Right lobe of liver (tissue), 6 donors: ENCODE results near the gene GALNT14. TPM values are rescaled to one million over a fixed set of nuclear protein-coding genes. Genes with fewer than 3 reads are reported as not detected.

Experiments
- ATAC-seq, 4 donors: fragments of 200-7000 bp; cut with Tn5 transposase; one replicate each; pipeline ENCODE4 v1.9.1; 2020; ENCODE audit warnings: mild to moderate bottlenecking in 4 of 4, moderate library complexity in 4 of 4
- DNase-seq, 3 donors: peaks; one replicate each; pipeline ENCODE4 v3.0.0-alpha.2; 2020
- H3K27ac ChIP-seq, 3 donors: fragments of 200-600 bp; one replicate each; pipeline ENCODE4 v1.8.0; 2022
- H3K27me3 ChIP-seq, 2 donors: fragments of 200-600 bp; one replicate each; pipeline ENCODE4 v1.8.0; 2022
- H3K36me3 ChIP-seq, 4 donors: fragments of 200-600 bp; sonication (generic) in 1 of 4; one replicate each; pipeline versions ENCODE4 v1.5.1 to v1.8.0; 2017 to 2022; ENCODE audit warnings: control low read depth in 1 of 4
- H3K4me1 ChIP-seq, 4 donors: fragments of 200-600 bp; sonication (generic) in 1 of 4; one replicate each; pipeline versions ENCODE4 v1.5.1 to v1.8.0; 2017 to 2022; ENCODE audit warnings: control low read depth in 1 of 4
- H3K4me3 ChIP-seq, 3 donors: fragments of 200-600 bp; one replicate each; pipeline ENCODE4 v1.8.0; 2022
- H3K9me3 ChIP-seq, 4 donors: fragments of 200-600 bp; sonication (generic) in 1 of 4; one replicate each; pipeline versions ENCODE4 v1.5.1 to v1.8.0; 2017 to 2022; ENCODE audit warnings: control low read depth in 1 of 4
- CTCF ChIP-seq, 4 donors: fragments of 200-600 bp in 3 of 4; fragments of 450-650 bp in 1 of 4; IDR thresholded peaks; one replicate each; pipeline versions ENCODE4 v1.5.1 to v1.8.0; 2016 to 2022; ENCODE audit warnings: antibody characterized with exemption in 4 of 4, mild to moderate bottlenecking in 2 of 4
- POLR2A ChIP-seq: fragments of 450-650 bp; IDR thresholded peaks from one replicate; pipeline ENCODE4 v1.6.1; 2017; ENCODE audit warnings: antibody characterized with exemption, mild to moderate bottlenecking
- WGBS: methylation state at CpG from one replicate; pipeline ENCODE4 v1.1.6; 2018; ENCODE audit warnings: low coverage, low lambda C conversion rate; ENCODE audit not compliant: insufficient coverage; ENCODE audit errors: missing lambda C conversion rate; 5-methylcytosine and 5-hydroxymethylcytosine counted together
- intact Hi-C, 2 donors: fragments of 100-400 bp; cut with DNase I; formaldehyde crosslinking; loops; one replicate each; pipeline versions ENCODE4 v1.11.2 to v1.14.1; 2022
- total RNA-seq, 6 experiments: library from RNA; depleted of rRNA in 2 of 6; stranded (reverse); fragments of >200 nt in 2 of 6; fragmentation: NEBNext Ultra II Directional in 3 of 6; extraction: Animal tissue kit (Norgen Biotek cat#: 25700) in 3 of 6; gene quantifications; one replicate each; pipeline versions ENCODE4 v1.1.0 to v1.2.4, GENCODE V29; 2016 to 2023
- donor health status: DM: no; HTN: yes; CAD: no.
- donor health status: DM: no; HTN: no; CAD: no.
- donor health status: DM: no; HTN: no; CAD: no.
- donor health status: DM: no; HTN: yes; CAD: no.
- donor health status: DM: no; HTN: yes; CAD: no.

The GALNT14 gene
- total RNA-seq, 6 experiments from 2014 or later, result 0.37 to 2.8 (median 1.0) TPM

DNA sequence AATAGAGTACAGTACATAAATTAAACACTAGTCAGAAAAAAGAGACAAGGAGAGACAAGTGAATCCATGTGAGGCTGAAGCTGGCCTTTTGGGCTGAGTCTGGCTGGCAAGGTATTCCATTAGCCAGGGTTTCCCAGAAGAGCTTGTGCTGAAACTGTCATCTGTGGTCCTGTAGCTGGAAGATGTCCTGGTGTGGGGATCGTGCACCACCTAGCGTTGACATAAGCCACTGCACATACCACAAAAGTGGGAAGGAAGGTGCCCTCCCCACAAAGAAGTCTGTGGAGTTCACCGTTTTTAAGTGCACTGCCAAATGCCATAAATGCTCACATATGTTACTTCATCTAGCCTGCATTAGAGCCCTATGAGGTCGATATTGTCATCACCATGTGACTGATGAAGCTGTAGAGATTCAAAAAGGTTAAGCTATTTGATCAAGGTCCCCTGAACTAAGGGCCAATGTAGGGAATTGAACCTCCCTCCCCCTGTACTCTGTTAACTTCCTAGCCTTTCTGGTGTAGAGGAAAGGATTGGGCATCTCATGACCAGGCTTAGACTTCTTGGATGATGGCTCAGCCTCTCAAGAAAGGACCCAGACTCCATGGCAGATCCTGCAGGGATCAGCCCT lies 31.9 kb upstream of the GALNT14 start:
- Histone ChIP-seq H3K27ac (no peak overlapping the region), H3K9me3 (no peaks in the 10 kb centered on the region), H3K4me3 (no peak overlapping the region), H3K4me1 (no peaks in the 10 kb centered on the region), H3K36me3 (no peaks in the 10 kb centered on the region), H3K27me3 (no peaks in the 10 kb centered on the region)
- ATAC-seq (peak; percentile 95 to 100 (median 96)), DNase-seq (peak; percentile 52 to 67 (median 62))
- peak; percentile 89 to 93 (median 90) for TF ChIP-seq CTCF (IDR thresholded peaks at IDR 0.05)
- no peak for TF ChIP-seq POLR2A
- intact Hi-C loops, result loop anchor here in 1 of 2 donors (10.0 kb wide), 1 partner anchor 455 kb away; no protein-coding TSS in a partner anchor
- 0% methylated on average over 1 of the region's 4 CpGs for WGBS

DNA sequence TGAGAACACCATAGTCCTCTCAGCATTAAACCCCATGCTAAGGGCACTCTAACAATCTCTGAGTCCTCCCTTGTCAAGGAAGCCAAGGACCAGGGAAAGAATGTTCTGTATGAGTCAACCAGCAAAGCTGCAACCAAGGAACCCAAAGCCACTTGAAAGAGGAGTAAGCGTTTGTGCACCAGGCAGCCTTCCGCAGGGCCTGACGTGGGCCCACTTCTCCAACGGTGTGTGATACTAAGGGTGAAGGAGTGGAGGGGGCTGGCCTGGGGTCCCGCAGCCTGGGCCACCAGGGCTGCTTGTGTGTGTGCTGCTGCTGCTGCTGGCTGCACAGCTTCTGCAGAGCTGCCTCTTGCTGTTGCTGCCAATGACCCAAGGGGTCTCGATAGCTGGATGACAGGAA lies 30.1 kb upstream of the GALNT14 start:
- DNase-seq, result no peak
- ATAC-seq, result no peak
- Histone ChIP-seq H3K4me3 (no peak overlapping the region), H3K27me3 (no peaks in the 10 kb centered on the region), H3K36me3 (no peaks in the 10 kb centered on the region), H3K4me1 (no peaks in the 10 kb centered on the region), H3K27ac (no peak overlapping the region), H3K9me3 (no peaks in the 10 kb centered on the region)
- intact Hi-C loops, result loop anchor here in 1 of 2 donors (5.0 kb wide), 1 partner anchor 456 kb away; no protein-coding TSS in a partner anchor
- TF ChIP-seq CTCF (IDR thresholded peaks at IDR 0.05) (no peak), POLR2A (no peak)
- 77% methylated on average over 3 of the region's 6 CpGs for WGBS

DNA sequence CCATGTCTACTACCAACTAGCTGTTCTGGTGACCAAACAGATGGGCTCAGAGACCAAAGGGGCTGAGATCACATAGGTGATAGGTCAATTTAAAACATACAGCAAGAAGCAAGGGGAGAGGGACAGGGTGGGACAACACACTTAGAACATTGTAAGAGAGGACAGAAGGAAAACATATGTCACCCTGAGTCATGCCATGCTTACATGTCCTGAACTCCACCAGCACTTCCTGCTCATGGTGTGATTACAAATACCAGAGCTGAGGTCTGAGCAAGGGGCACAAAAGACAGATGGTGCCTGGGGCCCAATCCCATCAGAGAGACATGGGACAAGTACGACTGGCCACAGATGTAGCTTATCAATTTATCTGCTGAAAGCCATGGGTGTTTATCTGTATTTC lies 28.7 kb upstream of the GALNT14 start:
- H3K27me3 ChIP-seq, result no peaks in the 10 kb centered on the region
- ATAC-seq (no peak), DNase-seq (no peak)
- WGBS, result 14% methylated on average over 1 of the region's 1 CpG
- no peak overlapping the region for H3K27ac ChIP-seq
- no peaks in the 10 kb centered on the region for H3K4me1 ChIP-seq
- no peak for TF ChIP-seq CTCF (IDR thresholded peaks at IDR 0.05)
- no peak for TF ChIP-seq POLR2A
- H3K9me3 ChIP-seq, result no peaks in the 10 kb centered on the region
- H3K4me3 ChIP-seq, result no peak overlapping the region
- no peaks in the 10 kb centered on the region for H3K36me3 ChIP-seq
- intact Hi-C loops, result loop anchor here in 1 of 2 donors (5.0 kb wide), 1 partner anchor 455 kb away; no protein-coding TSS in a partner anchor

DNA sequence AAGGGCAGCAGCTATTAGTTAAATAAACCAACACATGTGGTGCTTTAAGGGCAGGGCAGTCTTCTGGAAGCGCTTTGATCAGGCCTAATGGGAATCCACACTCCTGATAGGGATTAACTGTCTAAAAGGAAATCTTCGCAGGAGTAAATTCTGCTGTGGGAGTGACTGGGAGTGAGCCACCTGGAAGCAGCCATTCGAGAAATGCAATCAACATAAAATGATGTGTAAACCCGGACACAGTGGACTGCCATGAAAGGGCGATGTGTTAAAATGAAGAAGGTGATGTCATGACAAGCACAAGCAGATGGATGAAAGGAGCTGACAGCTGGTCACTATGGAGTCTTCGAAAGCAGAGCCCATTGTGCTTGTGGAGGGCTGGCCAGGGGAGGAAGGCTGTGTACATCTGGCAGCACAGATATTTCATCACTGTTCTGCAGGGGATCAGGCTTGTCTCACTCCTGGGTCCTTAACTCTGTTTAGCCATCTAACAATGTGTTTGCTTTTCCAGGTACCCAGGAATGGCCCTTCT lies 24.8 kb upstream of the GALNT14 start:
- intact Hi-C loops, result no loop called here
- TF ChIP-seq POLR2A (no peak), CTCF (IDR thresholded peaks at IDR 0.05) (no peak)

More for the DNA sequence above, 24.8 kb upstream of the GALNT14 start:
- no peak overlapping the region for H3K4me3 ChIP-seq
- no peaks in the 10 kb centered on the region for H3K36me3 ChIP-seq
- 56% methylated on average over 5 of the region's 6 CpGs for WGBS
- no peaks in the 10 kb centered on the region for H3K4me1 ChIP-seq
- no peak overlapping the region for H3K27ac ChIP-seq
- no peak for ATAC-seq
- no peak for DNase-seq
- H3K9me3 ChIP-seq, result no peaks in the 10 kb centered on the region
- no peaks in the 10 kb centered on the region for H3K27me3 ChIP-seq
